Measurements from ENCODE around the gene AXL. TPM values are rescaled to one million over a fixed set of nuclear protein-coding genes. Genes with fewer than 3 reads are reported as not detected.

The AXL gene
- total and polyA plus RNA-seq, 2 experiments from 2014 or later: 340 to 421 TPM

DNA sequence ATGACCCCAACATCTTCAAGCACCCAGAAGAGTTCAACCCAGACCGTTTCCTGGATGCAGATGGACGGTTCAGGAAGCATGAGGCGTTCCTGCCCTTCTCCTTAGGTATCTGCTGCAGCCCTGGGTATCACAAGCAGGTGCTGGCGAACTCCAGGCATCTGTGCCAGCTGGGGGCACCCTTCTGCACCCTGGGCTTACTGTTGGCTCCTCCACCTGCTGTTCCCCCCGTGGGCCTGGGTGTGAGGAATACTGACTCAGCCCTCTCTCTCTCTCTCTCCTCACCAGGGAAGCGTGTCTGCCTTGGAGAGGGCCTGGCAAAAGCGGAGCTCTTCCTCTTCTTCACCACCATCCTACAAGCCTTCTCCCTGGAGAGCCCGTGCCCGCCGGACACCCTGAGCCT is 13.0 kb upstream of the AXL start:
- peak; percentile 43 for DNase-seq
- WGBS, 2 experiments (ENCODE audit: low coverage in 1 of 2, low lambda C conversion rate in 2 of 2, missing lambda C conversion rate in 2 of 2): 74 to 77% methylated on average over 10 of the region's 10 CpGs
- Histone ChIP-seq H3F3A (ENCODE audit: insufficient read depth) (peaks cover 24% of the 10 kb centered on the region; the same call in 1 of the 2 replicates), H3K9ac (no peak overlapping the region), H3K27me3 (replicated peaks; ENCODE audit: insufficient read depth) (no peaks in the 10 kb centered on the region), H4K20me1 (ENCODE audit: insufficient read depth) (no peaks in the 10 kb centered on the region), H3K36me3 (ENCODE audit: low read depth) (no peaks in the 10 kb centered on the region), H3K79me2 (ENCODE audit: insufficient read depth) (no peaks in the 10 kb centered on the region), H3K4me1 (ENCODE audit: insufficient read depth) (peaks cover 18% of the 10 kb centered on the region), H2AFZ (peak overlapping the region; percentile 86), H3K9me2 (ENCODE audit: insufficient read depth) (no peaks in the 10 kb centered on the region), H3K27ac (no peak overlapping the region), H3K9me3 (ENCODE audit: low read depth) (no peaks in the 10 kb centered on the region), H3K4me3 (no peak overlapping the region), H3K4me2 (ENCODE audit: unreplicated experiment) (no peak overlapping the region)
- in situ Hi-C loops (cut with MboI): no loop called here
- TF ChIP-seq EZH2phosphoT487 (IDR thresholded peaks at IDR 0.05; ENCODE audit: insufficient read depth, low read depth) (no peak), EZH2 (IDR thresholded peaks at IDR 0.05; ENCODE audit: insufficient read depth, poor library complexity, severe bottlenecking) (no peak)

DNA sequence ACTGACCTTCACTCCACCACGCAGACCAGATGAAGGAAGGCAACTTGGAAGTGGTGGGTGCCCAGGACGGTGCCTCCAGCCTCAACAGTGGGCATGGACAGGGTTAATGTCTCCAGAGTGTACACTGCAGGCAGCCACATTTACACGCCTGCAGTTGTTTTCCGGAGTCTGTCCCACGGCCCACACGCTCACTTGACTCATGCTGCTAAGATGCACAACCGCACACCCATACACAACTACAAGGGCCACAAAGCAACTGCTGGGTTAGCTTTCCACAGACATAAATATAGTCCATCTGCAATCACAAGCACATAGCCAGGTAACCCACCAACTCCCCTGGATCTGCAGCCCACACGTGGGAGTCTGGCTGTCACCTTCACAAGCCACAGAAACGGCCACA is 12.6 kb upstream of the AXL start:
- Histone ChIP-seq H2AFZ (peak overlapping the region; percentile 86), H3K9ac (no peak overlapping the region), H3F3A (ENCODE audit: insufficient read depth) (peaks cover 24% of the 10 kb centered on the region; the same call in 1 of the 2 replicates), H3K27ac (0 out of 2 replicates have a peak overlapping the region, but pooled peaks have one; percentile 1), H3K36me3 (ENCODE audit: low read depth) (no peaks in the 10 kb centered on the region), H4K20me1 (ENCODE audit: insufficient read depth) (no peaks in the 10 kb centered on the region), H3K4me2 (ENCODE audit: unreplicated experiment) (no peak overlapping the region), H3K4me3 (no peak overlapping the region), H3K79me2 (ENCODE audit: insufficient read depth) (no peaks in the 10 kb centered on the region), H3K9me3 (ENCODE audit: low read depth) (no peaks in the 10 kb centered on the region), H3K4me1 (ENCODE audit: insufficient read depth) (peaks cover 18% of the 10 kb centered on the region), H3K9me2 (ENCODE audit: insufficient read depth) (no peaks in the 10 kb centered on the region), H3K27me3 (replicated peaks; ENCODE audit: insufficient read depth) (no peaks in the 10 kb centered on the region)
- 24 to 35% methylated on average over 9 of the region's 9 CpGs for WGBS, 2 experiments (ENCODE audit: low coverage in 1 of 2, low lambda C conversion rate in 2 of 2, missing lambda C conversion rate in 2 of 2)
- DNase-seq: peak; percentile 62
- no peak for TF ChIP-seq EZH2phosphoT487 (IDR thresholded peaks at IDR 0.05; ENCODE audit: insufficient read depth, low read depth)
- TF ChIP-seq EZH2 (IDR thresholded peaks at IDR 0.05; ENCODE audit: insufficient read depth, poor library complexity, severe bottlenecking): no peak
- in situ Hi-C loops (cut with MboI): no loop called here

GRCh38 chr19:41206926-41207750 is 11.9 kb upstream of the AXL start:
- in situ Hi-C loops (cut with MboI): no loop called here

DNA sequence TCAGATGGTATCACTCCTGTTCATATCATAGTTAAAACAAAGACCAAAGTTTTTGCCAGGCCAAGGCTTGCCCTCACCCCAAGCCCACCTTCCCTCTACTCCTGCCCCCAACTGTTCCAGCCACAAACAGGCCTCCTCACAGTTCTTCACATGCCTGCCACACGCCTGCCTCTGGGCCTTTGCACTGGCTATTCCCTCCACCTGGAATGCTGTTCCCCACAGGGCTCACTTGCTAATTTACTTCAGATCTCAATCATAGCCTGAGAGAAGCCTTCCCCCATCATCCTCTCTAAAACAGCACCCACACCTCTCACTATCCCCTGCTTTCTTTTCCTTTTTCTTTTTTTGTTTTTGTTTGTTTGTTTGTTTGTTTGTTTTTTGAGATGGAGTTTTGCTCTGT is 4.9 kb upstream of the AXL start:
- no peak for DNase-seq
- Histone ChIP-seq H3F3A (ENCODE audit: insufficient read depth) (peaks cover 6% of the 10 kb centered on the region; the same call in 1 of the 2 replicates), H3K4me1 (ENCODE audit: insufficient read depth) (peaks cover 4% of the 10 kb centered on the region; the same call in 1 of the 2 replicates), H3K4me3 (no peak overlapping the region), H3K36me3 (ENCODE audit: low read depth) (no peaks in the 10 kb centered on the region), H2AFZ (no peak overlapping the region), H4K20me1 (ENCODE audit: insufficient read depth) (no peaks in the 10 kb centered on the region), H3K4me2 (ENCODE audit: unreplicated experiment) (no peak overlapping the region), H3K79me2 (ENCODE audit: insufficient read depth) (no peaks in the 10 kb centered on the region), H3K27ac (no peak overlapping the region), H3K9ac (no peak overlapping the region), H3K9me3 (ENCODE audit: low read depth) (no peaks in the 10 kb centered on the region), H3K9me2 (ENCODE audit: insufficient read depth) (no peaks in the 10 kb centered on the region), H3K27me3 (replicated peaks; ENCODE audit: insufficient read depth) (no peaks in the 10 kb centered on the region)
- 95 to 96% methylated on average over 1 of the region's 1 CpG for WGBS, 2 experiments (ENCODE audit: low coverage in 1 of 2, low lambda C conversion rate in 2 of 2, missing lambda C conversion rate in 2 of 2)
- TF ChIP-seq EZH2phosphoT487 (IDR thresholded peaks at IDR 0.05; ENCODE audit: insufficient read depth, low read depth): no peak
- TF ChIP-seq EZH2 (IDR thresholded peaks at IDR 0.05; ENCODE audit: insufficient read depth, poor library complexity, severe bottlenecking): no peak
- in situ Hi-C loops (cut with MboI): no loop called here

More at GRCh38 chr19:41206926-41207750, 11.9 kb upstream of the AXL start:
- peaks cover 24% of the 10 kb centered on the region; the same call in 1 of the 2 replicates for H3F3A ChIP-seq (ENCODE audit: insufficient read depth)
- H3K27ac ChIP-seq: 0 out of 2 replicates have a peak overlapping the region, but pooled peaks have one; percentile 1
- no peaks in the 10 kb centered on the region for H3K79me2 ChIP-seq (ENCODE audit: insufficient read depth)
- no peaks in the 10 kb centered on the region for H3K36me3 ChIP-seq (ENCODE audit: low read depth)
- DNase-seq: peak; percentile 60
- no peaks in the 10 kb centered on the region for H3K9me2 ChIP-seq (ENCODE audit: insufficient read depth)
- H3K4me3 ChIP-seq: no peak overlapping the region
- H2AFZ ChIP-seq: peak overlapping the region; percentile 86
- TF ChIP-seq EZH2phosphoT487 (IDR thresholded peaks at IDR 0.05; ENCODE audit: insufficient read depth, low read depth) (no peak), EZH2 (IDR thresholded peaks at IDR 0.05; ENCODE audit: insufficient read depth, poor library complexity, severe bottlenecking) (no peak)
- no peaks in the 10 kb centered on the region for H3K9me3 ChIP-seq (ENCODE audit: low read depth)
- H3K4me2 ChIP-seq (ENCODE audit: unreplicated experiment): peak overlapping the region; percentile 69
- peak overlapping the region; percentile 36 for H3K9ac ChIP-seq
- no peaks in the 10 kb centered on the region for H4K20me1 ChIP-seq (ENCODE audit: insufficient read depth)
- peaks cover 18% of the 10 kb centered on the region for H3K4me1 ChIP-seq (ENCODE audit: insufficient read depth)
- WGBS, 2 experiments (ENCODE audit: low coverage in 1 of 2, low lambda C conversion rate in 2 of 2, missing lambda C conversion rate in 2 of 2): 12 to 14% methylated on average over 25 to 26 of the region's 26 CpGs
- H3K27me3 ChIP-seq (replicated peaks; ENCODE audit: insufficient read depth): no peaks in the 10 kb centered on the region

All from GM23248 (cell line).